OCI-LY7 (cell line): Measurements from ENCODE around the gene NHLRC2. TPM values are rescaled to one million over a fixed set of nuclear protein-coding genes. Genes with fewer than 3 reads are reported as not detected.

Experiments
- BruUV-seq: library from RNA; stranded (reverse); fragments of 400-500 nt; replicated peaks from 2 replicates; lab custom pipeline; 2021; lab: Mats Ljungman, UMichigan
- CTCF ChIA-PET: fragments of 300-600 bp; sonication (Branson Sonifier 250); formaldehyde crosslinking; loops from one replicate; lab custom pipeline; 2022; ENCODE audit warnings: antibody characterized with exemption; ENCODE audit not compliant: unreplicated experiment; lab: Charles Lee
- POLR2A ChIA-PET: fragments of 300-600 bp; sonication (Branson Sonifier 250); formaldehyde crosslinking; loops from one replicate; lab custom pipeline; 2022; ENCODE audit warnings: antibody characterized with exemption; lab: Charles Lee
- DNase-seq: peaks from one replicate; pipeline ENCODE4 v3.0.0-alpha.2; 2015; ENCODE audit warnings: low spot score
- H2AFZ ChIP-seq: fragments of 200-600 bp; sonication (generic), shearing (Covaris generic); 2 replicates; pipeline ENCODE4 v1.6.1; 2014; ENCODE audit warnings: mild to moderate bottlenecking, antibody characterized with exemption, low read length, moderate library complexity
- H3K27ac ChIP-seq: fragments of 200-600 bp; sonication (generic); 2 replicates; pipeline ENCODE4 v1.5.1; 2014; ENCODE audit warnings: mixed run types, low read depth, mild to moderate bottlenecking, moderate library complexity, low read length, inconsistent platforms; ENCODE audit not compliant: poor library complexity, severe bottlenecking
- H3K36me3 ChIP-seq: fragments of 200-600 bp; sonication (generic); 2 replicates; pipeline ENCODE4 v1.6.1; 2014; ENCODE audit warnings: mild to moderate bottlenecking, antibody characterized with exemption, low read length, moderate library complexity, mixed read lengths; ENCODE audit not compliant: insufficient read depth
- H3K4me1 ChIP-seq: fragments of 200-600 bp; sonication (generic); 2 replicates; pipeline ENCODE4 v1.5.1; 2014; ENCODE audit warnings: mild to moderate bottlenecking, low read length; ENCODE audit not compliant: insufficient read depth, poor library complexity, severe bottlenecking
- H3K4me2 ChIP-seq: fragments of 200-600 bp; sonication (generic); 2 replicates; pipeline ENCODE4 v1.6.1; 2014; ENCODE audit warnings: mild to moderate bottlenecking, low read length
- H3K4me3 ChIP-seq: fragments of 200-600 bp; sonication (generic); 2 replicates; pipeline ENCODE4 v1.5.1; 2014; ENCODE audit warnings: mild to moderate bottlenecking, low read depth, low read length; ENCODE audit not compliant: poor library complexity, severe bottlenecking
- H3K79me2 ChIP-seq: fragments of 200-600 bp; sonication (generic); 2 replicates; pipeline ENCODE4 v1.6.1; 2016; ENCODE audit warnings: low read depth, mild to moderate bottlenecking, low read length, moderate library complexity, mixed read lengths; ENCODE audit not compliant: insufficient read depth
- H3K9me2 ChIP-seq: fragments of 200-600 bp; sonication (generic); 2 replicates; pipeline ENCODE4 v1.6.1; 2016; ENCODE audit warnings: mild to moderate bottlenecking, low read length, mixed read lengths; ENCODE audit not compliant: insufficient read depth
- H3K9me3 ChIP-seq: fragments of 200-600 bp; sonication (generic); 2 replicates; pipeline ENCODE4 v1.6.1; 2014; ENCODE audit warnings: mild to moderate bottlenecking, mixed run types, low read length, mixed read lengths
- H4K20me1 ChIP-seq: fragments of 200-600 bp; sonication (generic); 2 replicates; pipeline ENCODE4 v1.6.1; 2014; ENCODE audit warnings: mild to moderate bottlenecking, antibody characterized with exemption, low read length, moderate library complexity, mixed read lengths; ENCODE audit not compliant: insufficient read depth
- CTCF ChIP-seq: fragments of 200-600 bp; sonication (generic); conservative IDR thresholded peaks from 2 replicates; pipeline ENCODE4 v1.5.1; 2014; ENCODE audit warnings: mild to moderate bottlenecking, antibody characterized with exemption, low read length, moderate library complexity, mixed read lengths
- EZH2phosphoT487 ChIP-seq: fragments of 200-600 bp; sonication (generic); IDR thresholded peaks from 2 replicates; pipeline ENCODE4 v1.6.1; 2018; ENCODE audit warnings: low read depth, borderline replicate concordance, mild to moderate bottlenecking, mixed run types, antibody characterized with exemption, low read length, moderate library complexity, mixed read lengths
- intact Hi-C: fragments of 100-400 bp; cut with micrococcal nuclease; formaldehyde crosslinking; loops from one replicate; pipeline ENCODE4 v1.10.0; 2022; ENCODE audit not compliant: unreplicated experiment
- total RNA-seq, 2 experiments: library from RNA; depleted of rRNA in 1 of 2; stranded (reverse); fragments of >200 nt in 1 of 2; shearing (Covaris generic) in 1 of 2; gene quantifications; 2 replicates each; pipeline ENCODE4 v1.2.3, GENCODE V29; 2014 to 2022

Gene NHLRC2
- total RNA-seq, 2 experiments from 2014 or later: 28.6 to 44.5 TPM

- ChIA-PET CTCF (no interaction called here), POLR2A (interaction anchor here (0.6 kb wide), 1 partner anchor 212 kb away, joined by 3 read pairs; no protein-coding TSS in a partner anchor)
- intact Hi-C loops: no loop called here
- Histone ChIP-seq H3K79me2 (no peaks in the 10 kb centered on the region), H3K9me2 (no peaks in the 10 kb centered on the region), H3K4me3 (no peak overlapping the region), H3K4me1 (no peaks in the 10 kb centered on the region), H3K27ac (no peak overlapping the region), H2AFZ (no peak overlapping the region), H4K20me1 (no peaks in the 10 kb centered on the region), H3K4me2 (no peak overlapping the region), H3K9me3 (no peaks in the 10 kb centered on the region), H3K36me3 (no peaks in the 10 kb centered on the region)
- no peak for TF ChIP-seq CTCF
- TF ChIP-seq EZH2phosphoT487: no peak
- DNase-seq: no peak
- no TSS peak for BruUV-seq
These were observed 78.4 kb downstream of the NHLRC2 start for GRCh38 chr10:113932854-113933253.

- H3K9me3 ChIP-seq: no peaks in the 10 kb centered on the region
- no peak for TF ChIP-seq CTCF
- TF ChIP-seq EZH2phosphoT487: no peak
- no peaks in the 10 kb centered on the region for H3K4me1 ChIP-seq
- ChIA-PET POLR2A (no interaction called here), CTCF (interaction anchor here (0.6 kb wide), 1 partner anchor 27 kb away, joined by 3 read pairs; no protein-coding TSS in a partner anchor)
- H3K4me2 ChIP-seq: no peak overlapping the region
- H3K36me3 ChIP-seq: no peaks in the 10 kb centered on the region
- BruUV-seq: no TSS peak
- H2AFZ ChIP-seq: no peak overlapping the region
- H3K79me2 ChIP-seq: no peaks in the 10 kb centered on the region
- intact Hi-C loops: no loop called here
- no peaks in the 10 kb centered on the region for H3K9me2 ChIP-seq
- H4K20me1 ChIP-seq: no peaks in the 10 kb centered on the region
- H3K4me3 ChIP-seq: no peak overlapping the region
- no peak overlapping the region for H3K27ac ChIP-seq
- DNase-seq: no peak
These were observed 79.6 kb downstream of the NHLRC2 start for GRCh38 chr10:113933894-113934532.

- Histone ChIP-seq H3K4me2 (no peak overlapping the region), H3K4me3 (no peak overlapping the region), H3K9me2 (no peaks in the 10 kb centered on the region), H3K36me3 (no peaks in the 10 kb centered on the region), H2AFZ (no peak overlapping the region), H3K79me2 (no peaks in the 10 kb centered on the region), H3K27ac (no peak overlapping the region), H4K20me1 (no peaks in the 10 kb centered on the region), H3K4me1 (no peaks in the 10 kb centered on the region), H3K9me3 (no peaks in the 10 kb centered on the region)
- intact Hi-C loops: no loop called here
- CTCF ChIA-PET: no interaction called here
- BruUV-seq: no TSS peak
- DNase-seq: no peak
- TF ChIP-seq EZH2phosphoT487: no peak
- TF ChIP-seq CTCF: no peak
- POLR2A ChIA-PET: interaction anchor here (1.2 kb wide), 1 partner anchor 10 kb away, joined by 3 read pairs; no protein-coding TSS in a partner anchor
These were observed 82.8 kb downstream of the NHLRC2 start for GRCh38 chr10:113937258-113937657.
